Lower lobe of right lung (tissue), 2 donors: ENCODE results near the gene SAPCD2. TPM values are rescaled to one million over a fixed set of nuclear protein-coding genes. Genes with fewer than 3 reads are reported as not detected.
A peak's percentile ranks its signal among the peaks of the same experiment; 100 is the strongest.

Experiments used
- ATAC-seq, 2 donors: fragments of 200-7000 bp; cut with Tn5 transposase; one replicate each; pipeline ENCODE4 v1.9.1; 2020 to 2022; ENCODE audit warnings: mild to moderate bottlenecking in 2 of 2, moderate library complexity in 2 of 2
- DNase-seq: peaks from one replicate; pipeline ENCODE4 v3.0.0-alpha.2; 2020
- H3K27ac ChIP-seq: fragments of 200-600 bp; one replicate; pipeline ENCODE4 v1.8.0; 2022
- H3K27me3 ChIP-seq: fragments of 200-600 bp; one replicate; pipeline ENCODE4 v1.8.0; 2022; ENCODE audit warnings: low read depth
- H3K36me3 ChIP-seq: fragments of 200-600 bp; one replicate; pipeline ENCODE4 v1.8.0; 2022; ENCODE audit warnings: mild to moderate bottlenecking
- H3K4me1 ChIP-seq: fragments of 200-600 bp; one replicate; pipeline ENCODE4 v1.8.0; 2022
- H3K4me3 ChIP-seq: fragments of 200-600 bp; one replicate; pipeline ENCODE4 v1.8.0; 2022; ENCODE audit warnings: mild to moderate bottlenecking
- H3K9me3 ChIP-seq: fragments of 200-600 bp; one replicate; pipeline ENCODE4 v1.8.0; 2022
- intact Hi-C: fragments of 100-400 bp; cut with DNase I; formaldehyde crosslinking; loops from one replicate; pipeline ENCODE4 v1.11.0; 2022
- total RNA-seq: library from RNA; stranded (reverse); fragmentation: NEBNext Ultra II Directional; extraction: Animal tissue kit (Norgen Biotek cat#: 25700); gene quantifications from one replicate; pipeline ENCODE4 v1.2.1, GENCODE V29; 2021
- TF ChIP-seq, protein P1 (sequence below): fragments of 200-600 bp; IDR thresholded peaks from one replicate; pipeline ENCODE4 v1.8.0; 2022; ENCODE audit warnings: antibody characterized with exemption, mild to moderate bottlenecking
- donor health status: DM: no; HTN: yes; CAD: no; lungs with severe emphysema.

SAPCD2 gene
- total RNA-seq, 1 donor from 2014 or later: 0.86 TPM

- Histone ChIP-seq H3K27ac (no peak overlapping the region), H3K9me3 (no peaks in the 10 kb centered on the region), H3K36me3 (peaks cover 30% of the 10 kb centered on the region), H3K4me1 (peaks cover 24% of the 10 kb centered on the region), H3K4me3 (no peak overlapping the region), H3K27me3 (no peaks in the 10 kb centered on the region)
- no peak for DNase-seq
- no peak for ATAC-seq
- TF ChIP-seq, protein P1, sequence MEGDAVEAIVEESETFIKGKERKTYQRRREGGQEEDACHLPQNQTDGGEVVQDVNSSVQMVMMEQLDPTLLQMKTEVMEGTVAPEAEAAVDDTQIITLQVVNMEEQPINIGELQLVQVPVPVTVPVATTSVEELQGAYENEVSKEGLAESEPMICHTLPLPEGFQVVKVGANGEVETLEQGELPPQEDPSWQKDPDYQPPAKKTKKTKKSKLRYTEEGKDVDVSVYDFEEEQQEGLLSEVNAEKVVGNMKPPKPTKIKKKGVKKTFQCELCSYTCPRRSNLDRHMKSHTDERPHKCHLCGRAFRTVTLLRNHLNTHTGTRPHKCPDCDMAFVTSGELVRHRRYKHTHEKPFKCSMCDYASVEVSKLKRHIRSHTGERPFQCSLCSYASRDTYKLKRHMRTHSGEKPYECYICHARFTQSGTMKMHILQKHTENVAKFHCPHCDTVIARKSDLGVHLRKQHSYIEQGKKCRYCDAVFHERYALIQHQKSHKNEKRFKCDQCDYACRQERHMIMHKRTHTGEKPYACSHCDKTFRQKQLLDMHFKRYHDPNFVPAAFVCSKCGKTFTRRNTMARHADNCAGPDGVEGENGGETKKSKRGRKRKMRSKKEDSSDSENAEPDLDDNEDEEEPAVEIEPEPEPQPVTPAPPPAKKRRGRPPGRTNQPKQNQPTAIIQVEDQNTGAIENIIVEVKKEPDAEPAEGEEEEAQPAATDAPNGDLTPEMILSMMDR: no peak
- intact Hi-C loops: no loop called here
Measured at GRCh38 chr9:137089232-137089947, 19.0 kb upstream of the SAPCD2 start.

GRCh38 chr9:137088121-137088520 lies 17.8 kb upstream of the SAPCD2 start:
- Histone ChIP-seq H3K36me3 (peaks cover 33% of the 10 kb centered on the region), H3K27ac (no peak overlapping the region), H3K27me3 (no peaks in the 10 kb centered on the region), H3K4me3 (no peak overlapping the region), H3K4me1 (peaks cover 24% of the 10 kb centered on the region), H3K9me3 (no peaks in the 10 kb centered on the region)
- no peak for ATAC-seq
- intact Hi-C loops: no loop called here
- no peak for DNase-seq
- TF ChIP-seq, protein P1: no peak

- peaks cover 24% of the 10 kb centered on the region for H3K4me1 ChIP-seq
- intact Hi-C loops: no loop called here
- ATAC-seq: no peak
Measured at GRCh38 chr9:137087409-137087925, 17.1 kb upstream of the SAPCD2 start.

GRCh38 chr9:137086531-137087408 lies 16.4 kb upstream of the SAPCD2 start, which contains the start of gene MAN1B1:
TSS of gene MAN1B1 (plus strand) at chr9:137086985. CDS start at chr9:137087000, 15 bp downstream.
- DNase-seq (peak; percentile 100), ATAC-seq (peak; percentile 95 to 96)
- TF ChIP-seq, protein P1: no peak
- Histone ChIP-seq H3K4me1 (peaks cover 24% of the 10 kb centered on the region), H3K27me3 (no peaks in the 10 kb centered on the region), H3K9me3 (no peaks in the 10 kb centered on the region), H3K4me3 (peak within 1 kb of the TSS; percentile 77), H3K36me3 (peaks cover 33% of the 10 kb centered on the region), H3K27ac (peak within 1 kb of the TSS; percentile 94)
- intact Hi-C loops: no loop called here

More at GRCh38 chr9:137087409-137087925, 17.1 kb upstream of the SAPCD2 start:
- no peaks in the 10 kb centered on the region for H3K27me3 ChIP-seq
- peak overlapping the region; percentile 77 for H3K4me3 ChIP-seq
- H3K27ac ChIP-seq: peak overlapping the region; percentile 94
- TF ChIP-seq, protein P1: no peak
- H3K36me3 ChIP-seq: peaks cover 33% of the 10 kb centered on the region
- H3K9me3 ChIP-seq: no peaks in the 10 kb centered on the region
- DNase-seq: no peak

- ATAC-seq (peak; percentile 18 to 51), DNase-seq (peak; percentile 71)
- intact Hi-C loops: no loop called here
- peaks cover 24% of the 10 kb centered on the region for H3K4me1 ChIP-seq
- peak overlapping the region; percentile 94 for H3K27ac ChIP-seq
- peaks cover 36% of the 10 kb centered on the region for H3K36me3 ChIP-seq
- H3K4me3 ChIP-seq: peak overlapping the region; percentile 77
- H3K9me3 ChIP-seq: no peaks in the 10 kb centered on the region
- no peaks in the 10 kb centered on the region for H3K27me3 ChIP-seq
- TF ChIP-seq, protein P1: no peak
Measured at GRCh38 chr9:137085920-137086530, 15.7 kb upstream of the SAPCD2 start.
